Stomach (tissue), 4 donors: ENCODE data around the gene HOXB6.

ENCODE experiments used
- EP300 ChIP-seq: sonication (generic); formaldehyde crosslinking; IDR thresholded peaks from one replicate; pipeline ENCODE4 v1.6.1; 2017; ENCODE audit warnings: antibody characterized with exemption
- POLR2A ChIP-seq, 4 donors: fragments of 450-650 bp; IDR thresholded peaks; one replicate each; pipeline ENCODE4 v1.6.1; 2016; ENCODE audit warnings: antibody characterized with exemption in 4 of 4, control low read depth in 2 of 4, mild to moderate bottlenecking in 1 of 4, moderate library complexity in 1 of 4
- POLR2AphosphoS5 ChIP-seq, 3 donors: sonication (generic); formaldehyde crosslinking; IDR thresholded peaks; one replicate each; pipeline ENCODE4 v1.6.1; 2016; ENCODE audit warnings: antibody characterized with exemption in 3 of 3
- TF ChIP-seq, protein P1 (sequence below), 7 experiments: fragments of 450-650 bp in 4 of 7; fragments of 200-600 bp in 3 of 7; sonication (generic) in 3 of 7; IDR thresholded peaks; one replicate each; pipeline ENCODE4 v1.5.1; 2016 to 2019; ENCODE audit warnings: antibody characterized with exemption in 7 of 7, control low read depth in 2 of 7, mild to moderate bottlenecking in 1 of 7

DNA sequence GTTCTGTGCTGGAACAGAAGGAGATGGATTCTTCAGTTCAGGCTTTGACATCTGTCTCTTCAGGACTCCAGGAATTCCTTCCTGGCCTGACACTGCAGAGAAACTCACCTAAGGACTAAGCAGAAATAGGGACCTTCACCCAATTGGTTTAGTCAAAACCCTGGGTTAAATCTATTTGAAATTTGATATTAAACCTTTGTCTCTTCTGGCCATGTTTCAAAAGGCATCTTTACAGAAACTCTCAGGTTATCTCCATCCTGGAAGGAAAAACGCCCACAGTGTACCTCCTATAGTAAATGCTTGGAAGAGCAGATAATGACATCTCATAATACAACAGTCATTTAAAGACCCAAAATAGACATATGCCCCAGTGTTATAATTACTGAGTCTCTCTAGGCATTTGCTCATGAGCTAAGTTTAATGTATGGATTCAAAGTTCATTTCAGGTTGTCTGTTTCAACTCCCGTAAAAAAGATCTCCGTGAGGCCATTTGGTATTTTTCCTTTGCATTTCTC is 21.0 kb downstream of the HOXB6 start:
- no peak for TF ChIP-seq POLR2A (IDR thresholded peaks at IDR 0.05)
- TF ChIP-seq, protein P1, sequence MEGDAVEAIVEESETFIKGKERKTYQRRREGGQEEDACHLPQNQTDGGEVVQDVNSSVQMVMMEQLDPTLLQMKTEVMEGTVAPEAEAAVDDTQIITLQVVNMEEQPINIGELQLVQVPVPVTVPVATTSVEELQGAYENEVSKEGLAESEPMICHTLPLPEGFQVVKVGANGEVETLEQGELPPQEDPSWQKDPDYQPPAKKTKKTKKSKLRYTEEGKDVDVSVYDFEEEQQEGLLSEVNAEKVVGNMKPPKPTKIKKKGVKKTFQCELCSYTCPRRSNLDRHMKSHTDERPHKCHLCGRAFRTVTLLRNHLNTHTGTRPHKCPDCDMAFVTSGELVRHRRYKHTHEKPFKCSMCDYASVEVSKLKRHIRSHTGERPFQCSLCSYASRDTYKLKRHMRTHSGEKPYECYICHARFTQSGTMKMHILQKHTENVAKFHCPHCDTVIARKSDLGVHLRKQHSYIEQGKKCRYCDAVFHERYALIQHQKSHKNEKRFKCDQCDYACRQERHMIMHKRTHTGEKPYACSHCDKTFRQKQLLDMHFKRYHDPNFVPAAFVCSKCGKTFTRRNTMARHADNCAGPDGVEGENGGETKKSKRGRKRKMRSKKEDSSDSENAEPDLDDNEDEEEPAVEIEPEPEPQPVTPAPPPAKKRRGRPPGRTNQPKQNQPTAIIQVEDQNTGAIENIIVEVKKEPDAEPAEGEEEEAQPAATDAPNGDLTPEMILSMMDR (IDR thresholded peaks at IDR 0.05): no peak
- no peak for TF ChIP-seq POLR2AphosphoS5 (IDR thresholded peaks at IDR 0.05)
- TF ChIP-seq EP300: no peak
